ENCODE measurements around the gene ZCCHC24. TPM values are rescaled to one million over a fixed set of nuclear protein-coding genes. Genes with fewer than 3 reads are reported as not detected.
A peak's percentile ranks its signal among the peaks of the same experiment; 100 is the strongest.

The ZCCHC24 gene
- total RNA-seq, 1 donor from 2014 or later: 5.9 TPM

DNA sequence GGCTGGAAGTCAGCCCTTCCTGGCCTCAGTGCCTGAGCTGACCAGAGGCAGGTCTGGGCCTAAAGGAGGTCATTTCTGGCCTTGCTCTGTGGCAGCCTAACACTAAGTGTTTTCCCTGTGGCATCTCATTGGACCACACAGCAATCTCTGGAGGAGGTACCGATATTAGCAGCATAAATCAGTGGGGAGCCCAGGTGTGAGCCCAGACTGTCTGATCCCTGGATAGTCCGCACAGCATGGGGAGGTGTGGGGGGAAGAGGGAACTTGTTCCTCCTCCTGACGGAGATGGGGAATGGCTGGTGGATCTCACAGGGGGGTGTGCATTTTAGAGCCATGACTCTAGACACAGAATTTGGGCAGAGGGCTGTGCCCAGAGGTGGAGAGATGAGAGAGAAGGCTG, 109.1 kb downstream of the ZCCHC24 start:
- no peak for TF ChIP-seq EZH2phosphoT487 (IDR thresholded peaks at IDR 0.05)
- no peak overlapping the region for H3K27ac Mint-ChIP-seq
- peaks cover 6% of the 10 kb centered on the region for H3F3A ChIP-seq (ENCODE audit: low read depth)
- peaks cover 9% of the 10 kb centered on the region for H3K27me3 Mint-ChIP-seq (ENCODE audit: insufficient read depth, low read depth)
- peaks cover 7% of the 10 kb centered on the region for H3K9me3 Mint-ChIP-seq
- no peak overlapping the region for H3K4me2 ChIP-seq
- H3K4me1 Mint-ChIP-seq: peaks cover 15% of the 10 kb centered on the region
- DNase-seq (ENCODE audit: low spot score): no peak
- no peak overlapping the region for H2AFZ ChIP-seq (replicated peaks)
- no peaks in the 10 kb centered on the region for H3K36me3 Mint-ChIP-seq
- no peaks in the 10 kb centered on the region for H4K20me1 ChIP-seq (ENCODE audit: low read depth)
- no peak overlapping the region for H3K27ac ChIP-seq
- no peak overlapping the region for H3K9ac ChIP-seq
- no peak overlapping the region for H3K4me3 Mint-ChIP-seq
- H3K4me3 ChIP-seq: no peak overlapping the region
- no peaks in the 10 kb centered on the region for H3K36me3 ChIP-seq
- H3K27me3 ChIP-seq: no peaks in the 10 kb centered on the region
- peaks cover 6% of the 10 kb centered on the region for H3K4me1 ChIP-seq
- H3K9me3 ChIP-seq (ENCODE audit: low read depth): no peaks in the 10 kb centered on the region
- no peaks in the 10 kb centered on the region for H3K79me2 ChIP-seq (ENCODE audit: low read depth)

DNA sequence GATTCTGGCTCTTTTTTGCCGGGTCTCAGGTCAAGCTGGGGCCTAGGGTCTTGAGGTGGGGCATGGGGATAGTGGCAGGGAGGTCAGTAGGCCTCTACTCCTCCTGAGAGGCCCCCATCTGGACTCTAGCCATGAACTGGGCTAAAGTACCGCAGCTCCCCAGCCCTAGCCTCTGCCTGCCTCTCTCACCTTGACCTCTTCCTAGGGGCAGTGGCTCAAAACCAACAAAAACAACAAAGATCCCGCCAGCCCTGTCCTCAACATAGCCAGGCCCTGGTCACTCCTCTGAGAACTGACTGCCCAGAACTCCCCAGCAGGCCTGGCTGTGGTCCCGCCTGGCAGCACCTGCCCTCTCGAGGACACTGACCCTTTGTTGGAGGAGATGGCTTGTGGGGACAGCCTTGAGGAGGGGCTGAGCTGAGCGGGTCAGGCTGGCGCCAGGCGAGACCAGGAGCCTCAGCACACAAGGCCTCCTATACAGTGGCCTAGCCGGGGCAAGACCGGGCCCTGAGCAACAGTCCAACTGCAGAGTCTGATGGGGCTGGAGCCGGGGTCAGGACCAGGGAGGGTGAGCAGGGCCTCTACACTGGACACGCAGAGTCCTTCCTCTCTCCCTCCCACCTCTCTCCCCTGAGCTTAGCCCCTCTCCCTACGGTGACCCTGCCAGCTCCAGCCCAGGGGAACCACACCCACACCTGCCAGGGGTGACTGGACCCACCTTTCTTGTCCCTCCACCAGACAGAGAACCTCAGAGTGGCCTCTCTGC, 109.8 kb downstream of the ZCCHC24 start:
- no peaks in the 10 kb centered on the region for H3K79me2 ChIP-seq (ENCODE audit: low read depth)
- peaks cover 6% of the 10 kb centered on the region for H3K4me1 ChIP-seq
- H3K27ac Mint-ChIP-seq: peak overlapping the region; percentile 82
- no peak for DNase-seq (ENCODE audit: low spot score)
- H3K27me3 Mint-ChIP-seq (ENCODE audit: insufficient read depth, low read depth): peaks cover 9% of the 10 kb centered on the region
- H3K9ac ChIP-seq: no peak overlapping the region
- peaks cover 15% of the 10 kb centered on the region for H3K4me1 Mint-ChIP-seq
- H3K36me3 ChIP-seq: no peaks in the 10 kb centered on the region
- no peaks in the 10 kb centered on the region for H3K36me3 Mint-ChIP-seq
- TF ChIP-seq, protein P1, sequence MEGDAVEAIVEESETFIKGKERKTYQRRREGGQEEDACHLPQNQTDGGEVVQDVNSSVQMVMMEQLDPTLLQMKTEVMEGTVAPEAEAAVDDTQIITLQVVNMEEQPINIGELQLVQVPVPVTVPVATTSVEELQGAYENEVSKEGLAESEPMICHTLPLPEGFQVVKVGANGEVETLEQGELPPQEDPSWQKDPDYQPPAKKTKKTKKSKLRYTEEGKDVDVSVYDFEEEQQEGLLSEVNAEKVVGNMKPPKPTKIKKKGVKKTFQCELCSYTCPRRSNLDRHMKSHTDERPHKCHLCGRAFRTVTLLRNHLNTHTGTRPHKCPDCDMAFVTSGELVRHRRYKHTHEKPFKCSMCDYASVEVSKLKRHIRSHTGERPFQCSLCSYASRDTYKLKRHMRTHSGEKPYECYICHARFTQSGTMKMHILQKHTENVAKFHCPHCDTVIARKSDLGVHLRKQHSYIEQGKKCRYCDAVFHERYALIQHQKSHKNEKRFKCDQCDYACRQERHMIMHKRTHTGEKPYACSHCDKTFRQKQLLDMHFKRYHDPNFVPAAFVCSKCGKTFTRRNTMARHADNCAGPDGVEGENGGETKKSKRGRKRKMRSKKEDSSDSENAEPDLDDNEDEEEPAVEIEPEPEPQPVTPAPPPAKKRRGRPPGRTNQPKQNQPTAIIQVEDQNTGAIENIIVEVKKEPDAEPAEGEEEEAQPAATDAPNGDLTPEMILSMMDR (IDR thresholded peaks at IDR 0.05): no peak
- TF ChIP-seq EZH2 (IDR thresholded peaks at IDR 0.05) (no peak), EZH2phosphoT487 (IDR thresholded peaks at IDR 0.05) (no peak)
- no peaks in the 10 kb centered on the region for H3K9me3 ChIP-seq (ENCODE audit: low read depth)
- H3K4me3 ChIP-seq: no peak overlapping the region
- H3K27me3 ChIP-seq: no peaks in the 10 kb centered on the region
- H2AFZ ChIP-seq (replicated peaks): no peak overlapping the region
- peaks cover 7% of the 10 kb centered on the region for H3K9me3 Mint-ChIP-seq
- H3K27ac ChIP-seq: no peak overlapping the region
- no peaks in the 10 kb centered on the region for H4K20me1 ChIP-seq (ENCODE audit: low read depth)
- H3K4me3 Mint-ChIP-seq: no peak overlapping the region
- peaks cover 6% of the 10 kb centered on the region for H3F3A ChIP-seq (ENCODE audit: low read depth)
- no peak overlapping the region for H3K4me2 ChIP-seq

GRCh38 chr10:79335094-79335469, 110.3 kb downstream of the ZCCHC24 start:
- no peak overlapping the region for H3K27ac ChIP-seq
- H3F3A ChIP-seq (ENCODE audit: low read depth): peaks cover 6% of the 10 kb centered on the region
- peaks cover 7% of the 10 kb centered on the region for H3K9me3 Mint-ChIP-seq
- H3K79me2 ChIP-seq (ENCODE audit: low read depth): no peaks in the 10 kb centered on the region
- no peak for DNase-seq (ENCODE audit: low spot score)
- no peak overlapping the region for H3K9ac ChIP-seq
- H3K4me1 Mint-ChIP-seq: peaks cover 15% of the 10 kb centered on the region
- no peak overlapping the region for H3K4me3 ChIP-seq
- no peaks in the 10 kb centered on the region for H3K36me3 ChIP-seq
- H3K27me3 ChIP-seq: no peaks in the 10 kb centered on the region
- H3K4me2 ChIP-seq: no peak overlapping the region
- no peaks in the 10 kb centered on the region for H3K9me3 ChIP-seq (ENCODE audit: low read depth)
- TF ChIP-seq, protein P1 (IDR thresholded peaks at IDR 0.05): no peak
- TF ChIP-seq EZH2phosphoT487 (IDR thresholded peaks at IDR 0.05): no peak
- no peak for TF ChIP-seq EZH2 (IDR thresholded peaks at IDR 0.05)
- peaks cover 6% of the 10 kb centered on the region for H3K4me1 ChIP-seq
- no peak overlapping the region for H3K4me3 Mint-ChIP-seq
- H3K27ac Mint-ChIP-seq: peak overlapping the region; percentile 82
- H3K27me3 Mint-ChIP-seq (ENCODE audit: insufficient read depth, low read depth): peaks cover 9% of the 10 kb centered on the region
- H3K36me3 Mint-ChIP-seq: no peaks in the 10 kb centered on the region
- H2AFZ ChIP-seq (replicated peaks): no peak overlapping the region
- H4K20me1 ChIP-seq (ENCODE audit: low read depth): no peaks in the 10 kb centered on the region

- TF ChIP-seq, protein P1 (IDR thresholded peaks at IDR 0.05): no peak
- TF ChIP-seq EZH2 (IDR thresholded peaks at IDR 0.05) (no peak), EZH2phosphoT487 (IDR thresholded peaks at IDR 0.05) (no peak)
- no peaks in the 10 kb centered on the region for H3K36me3 ChIP-seq
- no peak overlapping the region for H3K9ac ChIP-seq
- Mint-ChIP-seq H3K27me3 (ENCODE audit: insufficient read depth, low read depth) (peaks cover 7% of the 10 kb centered on the region), H3K4me3 (no peak overlapping the region), H3K4me1 (peaks cover 15% of the 10 kb centered on the region), H3K27ac (no peak overlapping the region), H3K9me3 (peaks cover 7% of the 10 kb centered on the region), H3K36me3 (no peaks in the 10 kb centered on the region)
- H3K9me3 ChIP-seq (ENCODE audit: low read depth): no peaks in the 10 kb centered on the region
- no peak overlapping the region for H2AFZ ChIP-seq (replicated peaks)
- no peaks in the 10 kb centered on the region for H3K79me2 ChIP-seq (ENCODE audit: low read depth)
- H3K4me1 ChIP-seq: peaks cover 6% of the 10 kb centered on the region
- no peak overlapping the region for H3K4me3 ChIP-seq
- no peaks in the 10 kb centered on the region for H3K27me3 ChIP-seq
- no peak overlapping the region for H3K27ac ChIP-seq
- H3F3A ChIP-seq (ENCODE audit: low read depth): peaks cover 6% of the 10 kb centered on the region
- no peaks in the 10 kb centered on the region for H4K20me1 ChIP-seq (ENCODE audit: low read depth)
- H3K4me2 ChIP-seq: no peak overlapping the region
- no peak for DNase-seq (ENCODE audit: low spot score)
These were observed 110.9 kb downstream of the ZCCHC24 start for GRCh38 chr10:79334573-79334972.
